WTC11 (cell line): ENCODE data around the gene ABCC3.

Experiments used
- CTCF ChIP-seq: fragments of 200-600 bp; IDR thresholded peaks from 2 replicates; pipeline ENCODE4 v1.8.0; 2022; ENCODE audit warnings: antibody characterized with exemption
- ETV6 ChIP-seq: sonication (generic); formaldehyde crosslinking; IDR thresholded peaks from 2 replicates; pipeline ENCODE4 v1.8.1; 2022; ENCODE audit warnings: mild to moderate bottlenecking, missing genetic modification reagents
- NFE2L1 ChIP-seq: sonication (generic); formaldehyde crosslinking; IDR thresholded peaks from 2 replicates; pipeline ENCODE4 v1.8.1; 2023; ENCODE audit warnings: missing genetic modification reagents
- PRRX2 ChIP-seq: fragments of 250-450 bp; sonication (Bioruptor Pico); IDR thresholded peaks from 2 replicates; pipeline ENCODE4 v1.8.0; 2021; ENCODE audit warnings: mild to moderate bottlenecking
- SP1 ChIP-seq: sonication (generic); formaldehyde crosslinking; conservative IDR thresholded peaks from 2 replicates; pipeline ENCODE4 v1.8.1; 2022; ENCODE audit warnings: missing genetic modification reagents
- ZNF121 ChIP-seq: sonication (generic); formaldehyde crosslinking; IDR thresholded peaks from 2 replicates; pipeline ENCODE4 v1.8.0; 2023; ENCODE audit warnings: missing genetic modification reagents
- ZNF138 ChIP-seq: sonication (generic); formaldehyde crosslinking; conservative IDR thresholded peaks from 2 replicates; pipeline ENCODE4 v1.8.1; 2022; ENCODE audit warnings: mild to moderate bottlenecking, moderate library complexity, missing genetic modification reagents
- ZNF317 ChIP-seq: sonication (generic); formaldehyde crosslinking; IDR thresholded peaks from 2 replicates; pipeline ENCODE4 v1.8.1; 2023; ENCODE audit warnings: low read depth, mild to moderate bottlenecking, moderate library complexity, missing genetic modification reagents, borderline replicate concordance
- TF ChIP-seq, protein P1 (sequence below): fragments of 250-450 bp; sonication (Bioruptor Pico); conservative IDR thresholded peaks from 2 replicates; pipeline ENCODE4 v1.9.0; 2021; ENCODE audit warnings: mild to moderate bottlenecking
- TF ChIP-seq, protein P2 (sequence below): sonication (generic); formaldehyde crosslinking; IDR thresholded peaks from 2 replicates; pipeline ENCODE4 v1.8.1; 2022; ENCODE audit warnings: mild to moderate bottlenecking, missing genetic modification reagents, moderate library complexity, borderline replicate concordance
- TF ChIP-seq, protein P3 (sequence below): sonication (generic); formaldehyde crosslinking; IDR thresholded peaks from 2 replicates; pipeline ENCODE4 v1.8.0; 2022; ENCODE audit warnings: mild to moderate bottlenecking, missing genetic modification reagents

GRCh38 chr17:50625032-50625871, 9.4 kb upstream of the ABCC3 start:
- TF ChIP-seq ZNF138 (CRISPR knock-in tag) (no peak), CTCF (no peak), NFE2L1 (no peak), ZNF121 (no peak), ZNF317 (CRISPR knock-in tag) (no peak), PRRX2 (CRISPR knock-in tag) (no peak), ETV6 (CRISPR knock-in tag) (no peak), SP1 (CRISPR knock-in tag) (no peak)
- TF ChIP-seq, protein P1, sequence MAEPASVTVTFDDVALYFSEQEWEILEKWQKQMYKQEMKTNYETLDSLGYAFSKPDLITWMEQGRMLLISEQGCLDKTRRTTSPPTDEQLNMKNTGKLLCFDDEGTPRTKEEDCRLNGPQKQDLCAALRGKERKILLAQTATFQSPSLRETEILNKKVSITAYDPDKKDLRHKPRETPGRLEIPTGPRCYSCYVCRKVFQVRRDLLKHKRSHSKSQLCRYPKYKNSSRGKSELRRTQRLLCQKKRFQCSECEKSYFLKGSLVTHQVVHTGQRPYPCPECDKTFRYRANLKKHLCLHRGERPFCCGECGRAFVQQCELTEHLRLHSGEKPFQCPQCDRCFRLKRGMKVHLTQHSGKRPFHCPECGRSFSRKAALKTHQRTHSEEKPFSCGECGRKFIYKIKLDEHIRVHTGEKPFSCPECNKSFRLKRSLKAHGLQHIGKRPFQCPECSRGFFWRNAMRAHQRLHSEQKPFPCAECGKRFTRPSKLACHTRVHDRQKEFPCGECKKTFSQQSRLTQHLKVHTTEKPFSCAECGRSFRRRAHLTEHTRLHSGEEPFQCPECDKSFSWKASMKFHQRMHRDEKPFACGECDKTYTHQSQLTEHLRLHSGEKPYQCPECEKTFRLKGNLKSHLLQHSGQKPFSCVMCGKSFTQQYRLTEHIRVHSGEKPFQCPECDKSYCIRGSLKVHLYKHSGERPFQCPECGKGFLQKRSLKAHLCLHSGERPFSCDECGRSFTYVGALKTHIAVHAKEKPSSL (CRISPR knock-in tag), result no peak
- TF ChIP-seq, protein P2, sequence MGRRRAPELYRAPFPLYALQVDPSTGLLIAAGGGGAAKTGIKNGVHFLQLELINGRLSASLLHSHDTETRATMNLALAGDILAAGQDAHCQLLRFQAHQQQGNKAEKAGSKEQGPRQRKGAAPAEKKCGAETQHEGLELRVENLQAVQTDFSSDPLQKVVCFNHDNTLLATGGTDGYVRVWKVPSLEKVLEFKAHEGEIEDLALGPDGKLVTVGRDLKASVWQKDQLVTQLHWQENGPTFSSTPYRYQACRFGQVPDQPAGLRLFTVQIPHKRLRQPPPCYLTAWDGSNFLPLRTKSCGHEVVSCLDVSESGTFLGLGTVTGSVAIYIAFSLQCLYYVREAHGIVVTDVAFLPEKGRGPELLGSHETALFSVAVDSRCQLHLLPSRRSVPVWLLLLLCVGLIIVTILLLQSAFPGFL (CRISPR knock-in tag), result no peak
- TF ChIP-seq, protein P3, sequence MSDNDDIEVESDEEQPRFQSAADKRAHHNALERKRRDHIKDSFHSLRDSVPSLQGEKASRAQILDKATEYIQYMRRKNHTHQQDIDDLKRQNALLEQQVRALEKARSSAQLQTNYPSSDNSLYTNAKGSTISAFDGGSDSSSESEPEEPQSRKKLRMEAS (CRISPR knock-in tag), result no peak
